NCI-H1092 (cell line): ENCODE results near the gene SUPT3H.

Experiments
- DNase-seq: peaks from one replicate; lab custom pipeline; 2025; lab: John Stamatoyannopoulos, UW

Gene SUPT3H

GRCh38 chr6:45256697-45257695, 120.7 kb downstream of the SUPT3H start:
- DNase-seq, result no peak

DNA sequence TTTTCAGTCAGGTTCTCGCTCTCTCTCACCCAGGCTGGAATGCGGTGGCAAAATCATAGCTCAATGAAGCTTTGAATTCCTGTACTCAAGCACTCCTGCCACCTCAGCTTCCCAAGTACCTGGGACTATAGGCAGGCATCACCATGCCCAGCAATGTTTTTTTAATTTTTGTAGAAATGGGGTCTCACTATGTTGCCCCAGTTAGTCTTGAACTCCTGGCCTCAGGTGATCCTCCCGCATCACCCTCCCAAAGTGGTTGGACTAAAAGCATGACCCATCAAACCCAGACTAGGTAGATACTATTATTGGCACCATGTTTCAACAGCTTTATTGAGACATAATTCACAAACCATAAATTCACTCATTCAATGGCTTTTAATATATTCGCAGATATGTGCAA, 122.3 kb downstream of the SUPT3H start:
- DNase-seq, result no peak

DNA sequence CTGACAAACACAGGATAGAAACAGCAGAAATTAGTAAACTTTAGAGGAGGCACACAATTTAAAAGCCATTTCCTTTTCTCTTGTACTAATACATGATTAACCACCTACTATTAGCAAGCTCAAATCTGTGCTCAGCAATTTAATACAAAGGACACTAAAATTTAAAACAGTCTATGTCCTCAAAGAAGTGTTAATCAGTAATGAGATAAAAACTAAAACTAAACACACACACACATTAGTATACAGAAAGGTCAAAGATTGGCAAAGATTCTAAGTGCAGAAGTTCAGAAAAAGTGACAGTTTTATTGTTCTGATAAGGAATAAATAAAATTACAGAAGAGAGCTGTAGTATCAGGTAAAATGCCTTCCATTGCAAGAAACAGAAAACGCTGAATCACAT, 123.5 kb downstream of the SUPT3H start:
- no peak for DNase-seq

- no peak for DNase-seq
Observed at GRCh38 chr6:45253453-45253852, 124.3 kb downstream of the SUPT3H start.

DNA sequence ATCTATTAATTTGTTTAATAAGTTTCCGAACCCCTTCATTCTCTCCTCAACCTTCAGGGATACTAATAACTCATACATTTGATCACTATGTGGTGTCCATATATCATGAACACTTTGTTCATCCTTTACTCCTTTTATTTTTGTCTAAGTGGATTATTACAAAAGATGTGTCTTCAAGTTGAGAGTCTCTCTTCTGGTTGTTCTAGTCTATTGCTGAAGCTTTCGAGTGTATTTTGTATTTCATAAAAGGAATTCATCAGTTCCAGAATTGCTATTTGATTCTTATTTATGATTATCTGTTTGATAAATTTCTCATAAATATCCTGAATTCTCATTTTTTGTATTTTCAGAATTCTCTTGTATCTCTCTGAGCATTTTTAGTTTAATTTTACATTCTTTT, 146.1 kb downstream of the SUPT3H start:
- no peak for DNase-seq

GRCh38 chr6:45229416-45229815, 148.3 kb downstream of the SUPT3H start:
- DNase-seq, result no peak

DNA sequence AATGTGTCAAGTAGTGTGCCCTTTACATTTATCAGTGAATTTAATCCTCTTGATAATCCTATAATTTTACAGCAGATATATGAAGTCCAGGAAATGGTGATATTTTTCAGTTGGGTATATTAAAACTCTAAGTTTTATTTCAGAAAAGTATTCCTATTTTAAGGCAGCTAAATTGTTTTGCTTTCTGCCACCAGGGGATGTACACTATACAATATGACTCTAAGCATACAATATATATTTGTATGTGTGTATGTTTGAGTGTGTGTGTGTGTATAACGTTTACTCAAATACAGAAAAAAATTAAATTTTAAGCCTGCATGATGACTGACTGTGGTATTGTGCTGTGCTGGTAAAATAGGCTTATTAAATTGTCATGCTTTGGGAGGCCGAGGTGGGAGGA, 151.7 kb downstream of the SUPT3H start:
- DNase-seq, result no peak

DNA sequence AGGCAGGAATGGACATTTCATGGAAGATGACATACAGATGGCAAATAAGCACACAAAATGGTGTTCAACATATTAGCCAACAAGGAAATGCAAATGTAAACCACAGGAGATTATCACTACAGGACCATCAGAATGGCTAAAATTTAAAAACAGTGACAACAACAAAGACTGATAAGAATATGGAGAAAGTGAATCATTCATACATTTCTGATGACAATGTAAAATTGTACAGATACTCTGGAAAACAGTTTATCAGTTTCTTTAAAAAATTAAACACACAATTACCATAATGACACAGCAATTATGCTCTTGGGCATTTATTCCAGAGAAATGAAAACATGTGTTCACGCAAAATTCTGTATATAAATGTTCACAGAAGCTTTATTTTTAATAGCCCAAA, 155.4 kb downstream of the SUPT3H start:
- DNase-seq, result no peak

GRCh38 chr6:45215759-45216158, 162.0 kb downstream of the SUPT3H start:
- no peak for DNase-seq

- DNase-seq, result no peak
Observed at GRCh38 chr6:45212976-45213375, 164.8 kb downstream of the SUPT3H start.

- DNase-seq, result no peak
Observed at GRCh38 chr6:45209762-45210161, 168.0 kb downstream of the SUPT3H start.

DNA sequence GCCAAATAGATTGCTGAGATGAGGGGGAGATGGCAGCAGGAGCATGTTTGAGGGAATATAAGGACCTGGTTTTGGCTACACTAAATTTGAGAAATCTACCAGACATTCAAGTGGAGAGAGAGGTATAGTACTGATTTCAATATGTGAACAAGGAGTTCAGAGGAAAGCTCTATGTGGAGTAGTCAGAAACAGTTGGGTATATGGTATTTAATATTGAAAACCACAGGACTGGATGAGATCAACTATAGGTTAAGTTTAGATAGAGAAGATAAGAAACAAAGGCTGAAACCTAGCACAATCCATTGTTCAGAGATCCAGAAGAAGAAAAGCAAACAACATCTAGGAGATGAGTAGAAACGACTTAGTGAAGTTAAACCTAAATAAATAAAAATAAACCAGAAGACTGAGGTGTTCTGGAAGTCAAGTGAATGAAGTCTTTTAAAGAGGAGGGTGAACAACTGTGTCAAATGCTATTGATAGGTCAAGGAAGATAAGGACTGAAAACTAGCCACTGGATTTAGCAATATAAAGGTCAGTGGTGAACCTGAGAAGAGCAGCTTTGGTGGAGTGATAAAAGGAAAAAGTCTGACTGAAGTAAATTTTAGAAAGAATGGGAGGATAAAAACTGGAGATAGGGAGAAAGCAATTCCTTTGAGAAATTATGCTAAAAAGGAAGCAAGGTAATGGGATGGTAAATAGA, 170.8 kb downstream of the SUPT3H start:
- DNase-seq, result no peak

GRCh38 chr6:45201484-45201883, 176.2 kb downstream of the SUPT3H start:
- no peak for DNase-seq

- DNase-seq, result no peak
Observed at GRCh38 chr6:45200510-45200909, 177.2 kb downstream of the SUPT3H start.

- no peak for DNase-seq
Observed at GRCh38 chr6:45199554-45199953, 178.2 kb downstream of the SUPT3H start.

DNA sequence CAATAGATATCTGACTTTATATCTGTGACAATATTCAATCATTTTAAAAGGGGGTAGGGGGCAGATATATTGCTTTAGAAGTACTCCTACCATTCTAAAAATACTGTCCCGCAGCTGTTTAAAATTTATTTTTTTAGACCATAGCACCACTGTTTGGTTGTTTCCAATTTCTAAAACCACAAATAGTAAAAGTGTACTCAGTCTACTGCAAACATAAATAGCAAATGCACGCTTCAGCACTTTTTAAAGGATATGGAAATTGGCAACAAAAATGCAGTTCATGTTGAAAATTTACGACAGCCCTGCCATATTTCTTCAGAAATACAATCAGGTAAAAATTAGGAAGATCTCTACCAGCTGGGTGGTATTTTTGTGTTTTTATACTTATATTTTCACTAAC, 181.6 kb downstream of the SUPT3H start:
- no peak for DNase-seq

GRCh38 chr6:45195137-45195536, 182.6 kb downstream of the SUPT3H start:
- DNase-seq, result no peak

GRCh38 chr6:45192556-45192955, 185.2 kb downstream of the SUPT3H start:
- DNase-seq, result no peak

DNA sequence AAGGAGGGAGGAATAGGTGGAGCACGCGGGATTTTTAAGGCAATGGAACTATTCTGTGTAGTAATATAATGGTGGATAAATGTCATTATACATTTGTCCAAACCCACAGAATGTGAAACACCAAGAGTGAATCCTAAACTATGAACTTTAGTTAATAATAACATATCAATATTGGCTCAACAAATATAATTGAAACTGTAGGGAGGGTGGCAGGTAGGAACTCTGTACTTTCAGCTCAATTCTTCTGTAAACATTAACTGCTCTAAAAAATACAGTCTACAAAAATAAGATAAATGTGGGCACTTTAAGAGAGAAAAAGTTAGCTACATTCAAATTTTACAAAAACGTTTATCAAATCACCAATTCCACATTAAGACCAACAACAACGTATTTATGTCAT, 186.3 kb downstream of the SUPT3H start:
- no peak for DNase-seq

GRCh38 chr6:45187836-45188235, 189.9 kb downstream of the SUPT3H start:
- DNase-seq, result no peak

- no peak for DNase-seq
Observed at GRCh38 chr6:45185403-45186251, 192.1 kb downstream of the SUPT3H start.

DNA sequence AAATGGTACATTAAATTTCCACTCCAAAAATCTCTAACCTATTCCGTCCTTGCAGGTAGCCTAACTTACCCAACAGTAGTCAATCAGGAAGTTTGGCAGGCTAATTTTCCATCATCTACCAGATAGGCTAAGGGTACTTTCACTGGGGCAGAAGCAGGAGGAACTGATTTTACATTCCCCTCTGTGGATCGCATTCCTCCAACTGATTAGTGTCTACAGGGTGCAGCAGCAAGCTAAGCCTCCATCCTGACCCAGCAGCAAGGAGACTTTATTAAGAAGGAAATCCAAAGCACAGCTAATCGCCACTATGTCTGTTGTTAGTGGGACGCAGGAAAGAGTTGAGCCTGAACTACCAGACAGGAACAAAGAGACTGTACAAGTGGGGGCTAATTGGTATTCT, 192.8 kb downstream of the SUPT3H start:
- no peak for DNase-seq
